22Rv1 (cell line): ENCODE measurements around the gene UBE2D3.

Source experiments
- CTCF ChIP-seq: fragments of 450-650 bp; IDR thresholded peaks from 2 replicates; pipeline ENCODE4 v1.5.1; 2017; ENCODE audit warnings: mild to moderate bottlenecking
- ZFX ChIP-seq: fragments of 450-650 bp; IDR thresholded peaks from 2 replicates; pipeline ENCODE4 v1.6.1; 2017; ENCODE audit warnings: antibody characterized with exemption, borderline replicate concordance

- no peak for TF ChIP-seq ZFX
- TF ChIP-seq CTCF, result no peak
These were observed 40.9 kb upstream of the UBE2D3 start for GRCh38 chr4:102868153-102868780.
